Sigmoid colon (tissue), 7 donors: ENCODE results near the gene HIVEP2. TPM values are rescaled to one million over a fixed set of nuclear protein-coding genes. Genes with fewer than 3 reads are reported as not detected.

Source experiments
- DNase-seq: peaks from one replicate; pipeline ENCODE4 v3.0.0-alpha.2; 2019
- H3K27ac ChIP-seq, 4 donors: fragments of 200-600 bp; sonication (generic); one replicate each; pipeline ENCODE4 v1.5.1; 2016 to 2019; ENCODE audit warnings: mild to moderate bottlenecking in 1 of 4
- H3K27me3 ChIP-seq, 3 donors: fragments of 200-600 bp; sonication (generic); one replicate each; pipeline ENCODE4 v1.5.1; 2019; ENCODE audit warnings: mild to moderate bottlenecking in 1 of 3
- H3K36me3 ChIP-seq, 4 donors: fragments of 200-600 bp; sonication (generic); one replicate each; pipeline ENCODE4 v1.5.1; 2016 to 2019
- H3K4me1 ChIP-seq, 4 donors: fragments of 200-600 bp; sonication (generic); one replicate each; pipeline ENCODE4 v1.5.1; 2017 to 2019
- H3K4me3 ChIP-seq, 4 donors: fragments of 200-600 bp; sonication (generic); one replicate each; pipeline ENCODE4 v1.5.1; 2017 to 2019; ENCODE audit warnings: mild to moderate bottlenecking in 2 of 4, moderate library complexity in 1 of 4
- H3K9me3 ChIP-seq, 4 donors: fragments of 200-600 bp in 3 of 4; sonication (generic) in 3 of 4; one replicate each; pipeline versions ENCODE4 v1.5.1 to v1.6.1; 2013 to 2019
- CTCF ChIP-seq, 4 experiments: fragments of 450-650 bp in 3 of 4; fragments of 200-600 bp in 1 of 4; IDR thresholded peaks; one replicate each; pipeline ENCODE4 v1.5.1; 2016 to 2019; ENCODE audit warnings: antibody characterized with exemption in 4 of 4, mild to moderate bottlenecking in 3 of 4, moderate library complexity in 2 of 4
- EP300 ChIP-seq, 4 donors: sonication (generic); formaldehyde crosslinking; IDR thresholded peaks; one replicate each; pipeline ENCODE4 v1.6.1; 2017; ENCODE audit warnings: antibody characterized with exemption in 4 of 4
- POLR2A ChIP-seq, 2 donors: fragments of 450-650 bp; IDR thresholded peaks; one replicate each; pipeline ENCODE4 v1.6.1; 2016; ENCODE audit warnings: antibody characterized with exemption in 2 of 2, mild to moderate bottlenecking in 2 of 2, moderate library complexity in 2 of 2
- POLR2AphosphoS5 ChIP-seq, 4 donors: sonication (generic); formaldehyde crosslinking; IDR thresholded peaks; one replicate each; pipeline ENCODE4 v1.6.1; 2017; ENCODE audit warnings: antibody characterized with exemption in 4 of 4
- WGBS, 2 donors: extraction: QIAGEN DNeasy Blood & Tissue Kit; methylation state at CpG; one replicate each; pipeline ENCODE4 v1.1.7; 2013; 5-methylcytosine and 5-hydroxymethylcytosine counted together
- intact Hi-C: fragments of 100-400 bp; cut with DNase I; formaldehyde crosslinking; loops from one replicate; pipeline ENCODE4 v1.15.1; 2023
- polyA plus RNA-seq, 3 donors: library from polyadenylated mRNA; stranded (reverse); fragments of 200-250 nt; gene quantifications; one replicate each; pipeline ENCODE4 v1.2.3, GENCODE V29; 2013
- total RNA-seq, 4 donors: library from RNA; depleted of rRNA; stranded (reverse); fragments of >200 nt; gene quantifications; one replicate each; pipeline ENCODE4 v1.1.0, GENCODE V29; 2016
- donor health status: healthy with polysubstance abuse.
- donor health status: Bipolar disorder and iron deficiency.
- donor health status: healthy.

The HIVEP2 gene
- total and polyA plus RNA-seq, 7 donors, result 1.8 to 21.7 (median 11.5) TPM

GRCh38 chr6:142740449-142740848 is 204.5 kb downstream of the HIVEP2 start:
- intact Hi-C loops, result no loop called here
- Histone ChIP-seq H3K27ac (no peak overlapping the region), H3K4me1 (no peaks in the 10 kb centered on the region), H3K36me3 (no peaks in the 10 kb centered on the region), H3K4me3 (no peak overlapping the region), H3K27me3 (no peaks in the 10 kb centered on the region), H3K9me3 (no peaks in the 10 kb centered on the region)
- TF ChIP-seq POLR2AphosphoS5 (IDR thresholded peaks at IDR 0.05) (no peak), EP300 (IDR thresholded peaks at IDR 0.05) (no peak), CTCF (IDR thresholded peaks at IDR 0.05) (no peak), POLR2A (IDR thresholded peaks at IDR 0.05) (no peak)
- 82 to 91% methylated on average over 4 of the region's 4 CpGs for WGBS, 2 donors
- no peak for DNase-seq

GRCh38 chr6:142738731-142739130 is 206.2 kb downstream of the HIVEP2 start:
- 80 to 96% methylated on average over 2 of the region's 2 CpGs for WGBS, 2 donors
- H3K4me3 ChIP-seq, result no peak overlapping the region
- no peaks in the 10 kb centered on the region for H3K36me3 ChIP-seq
- TF ChIP-seq CTCF (IDR thresholded peaks at IDR 0.05) (no peak), POLR2A (IDR thresholded peaks at IDR 0.05) (no peak)
- DNase-seq, result no peak
- intact Hi-C loops, result no loop called here
- no peaks in the 10 kb centered on the region for H3K4me1 ChIP-seq
- H3K9me3 ChIP-seq, result no peaks in the 10 kb centered on the region
- H3K27me3 ChIP-seq, result no peaks in the 10 kb centered on the region
- no peak overlapping the region for H3K27ac ChIP-seq

DNA sequence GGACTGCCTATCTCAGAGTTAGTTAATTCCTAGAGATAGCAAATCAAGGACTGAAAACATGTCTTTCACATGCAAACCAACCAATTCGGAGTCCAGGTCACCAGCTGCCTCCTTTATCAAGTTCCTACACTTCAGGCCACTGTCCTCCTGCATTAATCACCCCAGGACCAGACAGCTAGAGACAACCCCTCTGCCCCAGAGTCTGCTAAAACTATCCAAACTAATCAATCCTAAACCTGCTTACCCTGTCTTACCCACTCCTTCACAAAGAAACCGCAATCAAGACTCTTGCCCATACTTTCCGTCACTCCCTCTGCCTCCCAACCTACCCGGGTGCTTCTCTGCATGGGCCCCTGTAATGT is 207.0 kb downstream of the HIVEP2 start:
- no peaks in the 10 kb centered on the region for H3K36me3 ChIP-seq
- intact Hi-C loops, result no loop called here

DNA sequence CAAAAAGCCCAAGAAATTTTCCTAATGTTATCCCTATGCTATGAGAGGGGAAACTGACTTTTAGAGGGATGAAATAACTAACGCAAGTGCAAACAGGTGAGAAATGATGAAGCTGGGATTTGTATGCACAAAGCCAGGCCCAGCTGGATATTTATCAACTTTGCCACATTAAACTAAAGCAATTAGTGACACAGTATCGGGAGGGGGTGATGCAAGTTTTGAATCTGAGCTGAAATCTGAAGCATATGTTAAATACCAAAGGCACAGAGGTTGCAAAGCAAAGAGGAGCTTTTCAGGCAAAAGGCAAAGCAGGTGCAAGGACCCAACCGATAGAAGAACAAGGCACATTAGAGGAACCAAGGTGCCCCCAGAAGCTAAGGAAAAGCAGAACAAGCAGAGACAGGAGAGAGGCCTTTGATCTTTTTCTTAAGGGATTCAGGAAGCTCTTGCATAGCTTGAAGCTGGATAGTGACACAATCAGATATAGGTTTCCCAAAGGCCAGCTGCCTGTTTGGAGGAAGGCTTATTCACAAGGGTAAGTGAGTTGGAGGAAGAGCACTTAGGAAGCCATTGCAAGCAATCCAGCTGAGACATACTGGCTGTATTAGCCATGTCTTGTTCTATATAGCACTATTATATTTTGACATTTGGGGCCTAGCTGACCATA is 207.5 kb downstream of the HIVEP2 start:
- no peaks in the 10 kb centered on the region for H3K9me3 ChIP-seq
- TF ChIP-seq POLR2A (IDR thresholded peaks at IDR 0.05) (no peak), EP300 (IDR thresholded peaks at IDR 0.05) (no peak), POLR2AphosphoS5 (IDR thresholded peaks at IDR 0.05) (no peak), CTCF (IDR thresholded peaks at IDR 0.05) (no peak)
- no peak for DNase-seq
- H3K27ac ChIP-seq, result no peak overlapping the region
- intact Hi-C loops, result no loop called here
- no peaks in the 10 kb centered on the region for H3K4me1 ChIP-seq
- 84 to 93% methylated on average over 3 of the region's 3 CpGs for WGBS, 2 donors
- no peaks in the 10 kb centered on the region for H3K27me3 ChIP-seq
- no peaks in the 10 kb centered on the region for H3K36me3 ChIP-seq
- H3K4me3 ChIP-seq, result no peak overlapping the region

More for the DNA sequence above, 207.0 kb downstream of the HIVEP2 start:
- Histone ChIP-seq H3K27ac (no peak overlapping the region), H3K27me3 (no peaks in the 10 kb centered on the region), H3K4me1 (no peaks in the 10 kb centered on the region), H3K9me3 (no peaks in the 10 kb centered on the region), H3K4me3 (no peak overlapping the region)
- DNase-seq, result no peak
- TF ChIP-seq POLR2A (IDR thresholded peaks at IDR 0.05) (no peak), EP300 (IDR thresholded peaks at IDR 0.05) (no peak), POLR2AphosphoS5 (IDR thresholded peaks at IDR 0.05) (no peak), CTCF (IDR thresholded peaks at IDR 0.05) (no peak)
- WGBS, 2 donors, result 94 to 96% methylated on average over 4 of the region's 4 CpGs

DNA sequence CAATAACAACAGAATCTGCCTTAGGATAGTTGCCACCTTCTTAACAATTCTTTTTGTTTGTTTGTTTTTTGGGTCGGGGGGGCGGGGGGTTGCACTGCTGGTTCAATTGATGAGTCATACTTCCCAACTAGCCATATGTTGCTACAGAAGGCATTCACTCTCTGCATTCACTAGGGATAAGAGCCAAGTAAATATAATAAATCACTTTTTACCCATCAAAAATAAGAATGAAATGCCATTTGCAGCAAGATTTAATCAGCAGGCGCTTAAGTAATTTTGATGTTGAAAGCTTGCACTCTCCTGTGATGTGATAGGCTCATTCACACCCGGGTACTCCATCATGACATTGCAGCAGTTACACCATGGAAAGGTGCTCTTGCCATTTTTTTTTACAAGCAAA is 209.8 kb downstream of the HIVEP2 start:
- TF ChIP-seq POLR2A (IDR thresholded peaks at IDR 0.05) (no peak), POLR2AphosphoS5 (IDR thresholded peaks at IDR 0.05) (no peak), EP300 (IDR thresholded peaks at IDR 0.05) (no peak), CTCF (IDR thresholded peaks at IDR 0.05) (no peak)
- 51 to 77% methylated on average over 4 of the region's 4 CpGs for WGBS, 2 donors
- Histone ChIP-seq H3K36me3 (no peaks in the 10 kb centered on the region), H3K4me3 (no peak overlapping the region), H3K4me1 (no peaks in the 10 kb centered on the region), H3K27me3 (no peaks in the 10 kb centered on the region), H3K9me3 (no peaks in the 10 kb centered on the region), H3K27ac (no peak overlapping the region)
- no peak for DNase-seq
- intact Hi-C loops, result no loop called here
